Stimulated activated CD4-positive, alpha-beta T cell treated with anti-CD3 and anti-CD28 coated beads, Interleukin-15, amount 100 ng/mL, for 48 hours (primary cell): ENCODE data around the gene PPM1A.

ENCODE experiments used
- DNase-seq, 2 donors: peaks; one replicate each; pipeline ENCODE4 v3.0.0-alpha.2; 2020; ENCODE audit warnings: low read depth in 2 of 2

The PPM1A gene

DNA sequence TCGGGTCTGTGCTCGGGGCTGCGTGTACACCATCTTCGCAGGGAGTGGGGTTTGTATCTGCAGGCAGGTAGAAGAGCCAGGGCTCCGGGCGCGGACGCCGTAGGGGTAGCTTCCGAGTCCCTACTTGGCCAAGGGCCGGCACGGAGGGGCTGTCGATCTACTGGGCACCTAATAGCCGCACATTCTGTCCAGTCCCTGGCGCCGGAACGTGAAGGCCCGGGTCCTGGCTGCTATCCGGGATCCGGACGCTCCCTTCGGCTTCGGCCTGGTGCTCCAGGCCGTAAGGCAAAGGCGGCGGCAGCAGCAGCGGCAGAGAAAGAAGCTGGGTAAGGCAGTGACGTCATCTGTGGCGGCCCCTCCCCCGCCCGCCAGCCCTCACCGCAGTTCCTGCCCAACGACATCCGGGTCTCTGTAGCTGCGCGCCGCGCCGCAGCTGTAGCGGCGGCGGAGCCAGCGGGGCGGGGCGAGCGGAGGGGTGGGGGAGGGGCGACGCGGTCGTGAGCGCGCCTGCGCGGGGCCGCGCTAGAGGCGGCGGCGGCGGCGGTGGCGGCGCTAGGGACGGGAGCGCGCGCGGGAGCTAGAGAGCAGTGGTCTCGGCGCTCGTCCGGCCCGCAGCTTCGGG is at the start of gene PPM1A:
TSS of gene PPM1A (plus strand) at position 525 of the 622 bp plus-strand sequence. CDS start 33,483 bp downstream, outside the sequence.
- peak; percentile 90 to 92 for DNase-seq

DNA sequence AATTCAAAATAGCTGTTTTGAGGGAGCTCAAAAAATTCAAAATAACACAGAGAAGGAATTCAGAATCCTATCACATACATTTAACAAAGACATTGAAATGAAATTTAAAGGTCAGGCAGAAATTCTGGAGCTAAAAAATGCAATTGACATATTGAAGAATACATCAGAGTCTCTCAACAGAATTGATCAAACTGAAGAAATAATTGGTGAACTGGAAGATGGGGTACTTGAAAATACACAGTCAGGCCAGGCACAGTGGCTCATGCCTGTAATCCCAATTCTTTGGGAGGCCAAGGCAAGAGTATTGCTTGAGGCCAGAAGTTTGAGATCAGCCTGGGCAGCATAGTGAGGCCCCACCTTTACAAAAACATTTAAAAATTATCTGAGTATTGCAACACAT is 49.7 kb upstream of the PPM1A start:
- DNase-seq, result no peak

DNA sequence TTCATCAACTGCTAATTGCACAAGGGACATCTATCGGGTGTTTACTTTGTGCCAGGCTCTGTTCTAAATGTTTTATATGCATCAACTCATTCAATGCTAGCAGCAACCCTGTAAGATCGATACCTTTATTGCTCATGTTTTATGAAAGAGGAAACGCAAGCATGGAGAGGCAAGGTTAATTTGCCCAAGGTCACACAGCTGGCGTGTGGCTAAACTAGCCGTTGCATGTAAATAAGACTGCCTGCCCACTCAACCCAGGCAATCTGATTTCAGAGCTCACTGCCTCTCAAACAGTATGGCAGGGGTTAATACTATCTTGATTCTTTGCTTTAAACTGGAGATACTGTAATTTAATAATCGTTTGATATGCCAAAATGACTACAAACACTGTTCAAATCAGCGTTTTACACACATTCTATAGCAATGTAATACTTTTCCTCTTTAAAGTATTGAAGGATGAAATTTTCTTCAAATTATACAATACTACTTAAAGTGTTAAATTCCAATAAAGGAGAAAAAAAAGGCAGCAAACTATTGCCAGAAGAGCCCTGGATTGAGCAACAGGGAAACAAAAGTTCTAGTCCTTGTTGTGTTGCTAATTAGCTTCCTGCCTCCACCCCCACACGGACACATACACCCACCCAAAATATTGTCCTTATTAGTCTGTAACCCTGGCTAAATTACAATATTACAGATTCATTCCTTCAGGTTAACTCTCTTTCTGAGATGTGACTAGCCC is 44.7 kb upstream of the PPM1A start:
- no peak for DNase-seq

DNA sequence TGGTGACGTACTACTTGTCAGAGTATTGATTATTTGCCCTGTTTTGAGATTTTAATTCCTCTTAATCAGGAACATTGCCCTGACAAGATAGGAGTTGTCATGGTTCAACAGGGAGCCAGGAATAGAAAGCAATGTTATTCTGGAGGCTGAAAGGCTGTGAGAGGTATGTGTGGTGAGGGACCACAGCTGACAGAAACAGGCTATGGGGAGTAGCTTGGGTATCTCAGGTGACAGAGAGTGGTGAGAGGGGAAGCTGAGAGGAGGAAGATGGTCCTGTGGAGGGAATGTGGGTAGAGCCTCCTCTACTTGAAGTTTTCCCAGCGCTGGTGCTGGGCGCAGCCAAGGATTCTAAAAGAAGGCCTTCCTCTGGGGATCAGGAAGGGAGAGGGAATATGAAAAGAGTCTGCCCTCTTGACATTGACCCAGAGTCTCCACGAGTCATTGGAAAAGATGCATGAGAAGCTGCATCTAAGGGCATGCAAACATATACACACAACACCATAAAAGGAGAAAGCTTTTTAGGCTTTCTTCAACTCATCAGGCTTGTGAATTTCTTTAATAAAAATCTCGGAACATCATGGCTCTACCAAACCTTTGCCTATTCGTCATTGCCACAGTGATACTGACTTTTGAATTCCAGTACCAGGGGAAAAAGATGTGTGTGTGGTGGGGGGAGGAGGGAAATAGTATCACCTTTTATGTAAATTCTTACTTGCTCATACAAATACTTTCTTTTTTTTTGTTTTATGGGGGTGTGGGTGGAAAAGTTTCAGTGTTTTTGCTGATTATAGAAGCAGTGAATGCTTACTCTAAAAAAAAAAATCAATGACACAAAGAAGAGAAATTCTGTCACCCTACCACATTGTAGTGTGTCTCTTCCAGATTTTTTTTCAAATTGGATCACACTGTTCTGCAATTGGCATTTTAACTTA is 43.9 kb upstream of the PPM1A start:
- no peak for DNase-seq

DNA sequence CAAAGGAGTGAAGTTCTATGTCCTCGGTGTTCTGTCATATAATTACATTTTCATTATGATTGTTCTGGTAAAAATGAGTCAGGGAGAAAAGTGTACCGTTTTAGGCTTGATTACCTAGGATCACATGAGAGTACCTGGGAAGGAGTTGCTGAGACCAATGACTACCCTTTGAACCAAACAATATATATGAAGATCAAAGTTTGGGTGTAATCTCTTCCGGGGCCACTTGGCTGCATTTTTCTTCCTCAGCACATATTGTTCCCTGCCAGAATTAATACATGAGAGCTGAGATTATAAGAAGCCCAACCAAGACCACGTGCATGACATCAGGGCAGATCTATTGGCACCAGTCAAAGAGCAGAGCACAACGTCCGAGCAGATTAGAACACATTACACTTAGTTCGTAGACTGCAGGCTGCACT is 42.8 kb upstream of the PPM1A start:
- no peak for DNase-seq

DNA sequence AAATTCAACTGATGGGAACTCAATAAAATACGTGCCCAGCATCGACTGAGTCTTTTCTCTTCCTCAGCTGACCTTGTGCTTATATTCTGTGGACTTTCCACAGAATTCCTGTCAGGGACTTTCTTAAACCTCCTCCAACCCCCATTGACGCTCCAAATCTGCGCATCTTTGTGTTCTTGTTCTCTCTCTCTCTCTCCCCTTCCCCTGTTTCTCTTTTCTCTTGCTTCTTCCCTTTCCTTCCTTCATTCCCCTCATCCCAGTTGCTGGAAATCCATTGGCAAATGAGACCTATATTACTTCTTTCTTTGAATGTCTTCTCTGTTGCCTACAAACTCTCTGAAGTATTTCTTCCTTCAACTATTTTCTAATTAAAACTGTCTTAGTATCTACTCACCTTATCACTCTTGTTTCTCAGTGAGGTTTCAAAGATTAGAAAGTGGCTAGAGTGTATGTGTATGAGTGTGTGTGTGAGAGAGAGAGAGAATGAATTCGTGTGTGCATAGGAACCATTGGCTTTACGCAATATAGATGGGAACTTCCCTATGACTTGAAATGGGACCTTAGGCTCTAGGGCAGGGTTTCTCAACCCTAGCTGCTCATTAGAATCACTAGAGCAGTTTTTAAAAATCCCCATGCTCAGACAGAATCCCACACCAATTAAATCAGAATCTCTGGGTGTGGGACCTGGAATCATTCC is 42.0 kb upstream of the PPM1A start:
- DNase-seq, result no peak

DNA sequence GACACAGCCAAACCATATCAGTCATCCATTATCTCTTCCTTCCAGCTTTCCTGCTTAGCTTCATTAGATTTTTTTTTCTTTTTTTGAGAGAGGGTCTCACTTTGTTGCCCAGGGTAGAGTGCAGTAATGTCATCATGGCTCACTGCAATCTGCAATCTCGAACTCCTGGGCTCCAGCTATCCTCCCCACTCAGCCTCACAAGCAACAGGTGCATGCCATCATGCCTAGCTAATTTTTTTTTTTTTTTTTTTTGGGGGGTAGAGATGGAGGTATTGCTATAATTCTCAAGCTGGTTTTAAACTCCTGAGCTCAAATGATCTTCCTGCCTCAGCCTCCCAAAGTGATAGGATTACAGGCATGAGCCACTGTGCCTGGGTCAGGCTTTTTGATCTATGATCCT is 38.3 kb upstream of the PPM1A start:
- no peak for DNase-seq

DNA sequence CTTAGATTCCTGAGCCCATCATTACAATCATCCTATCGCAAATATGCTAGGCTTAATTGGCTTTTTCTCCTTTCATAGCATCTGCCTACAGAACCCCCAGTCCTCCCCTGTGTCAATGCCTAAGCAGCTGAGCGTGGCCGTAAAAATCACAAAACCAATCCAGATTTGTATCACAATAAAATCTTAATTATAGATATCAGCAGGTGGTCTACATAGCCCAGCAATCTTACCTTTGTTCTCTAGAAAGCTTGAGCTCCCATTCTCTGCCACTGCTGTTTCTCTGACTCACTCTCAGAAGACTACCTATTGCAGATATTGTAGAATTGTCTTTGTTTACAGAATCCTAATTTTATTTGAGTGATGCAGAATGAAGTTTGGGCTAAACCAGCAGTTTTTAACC is 37.9 kb upstream of the PPM1A start:
- no peak for DNase-seq

DNA sequence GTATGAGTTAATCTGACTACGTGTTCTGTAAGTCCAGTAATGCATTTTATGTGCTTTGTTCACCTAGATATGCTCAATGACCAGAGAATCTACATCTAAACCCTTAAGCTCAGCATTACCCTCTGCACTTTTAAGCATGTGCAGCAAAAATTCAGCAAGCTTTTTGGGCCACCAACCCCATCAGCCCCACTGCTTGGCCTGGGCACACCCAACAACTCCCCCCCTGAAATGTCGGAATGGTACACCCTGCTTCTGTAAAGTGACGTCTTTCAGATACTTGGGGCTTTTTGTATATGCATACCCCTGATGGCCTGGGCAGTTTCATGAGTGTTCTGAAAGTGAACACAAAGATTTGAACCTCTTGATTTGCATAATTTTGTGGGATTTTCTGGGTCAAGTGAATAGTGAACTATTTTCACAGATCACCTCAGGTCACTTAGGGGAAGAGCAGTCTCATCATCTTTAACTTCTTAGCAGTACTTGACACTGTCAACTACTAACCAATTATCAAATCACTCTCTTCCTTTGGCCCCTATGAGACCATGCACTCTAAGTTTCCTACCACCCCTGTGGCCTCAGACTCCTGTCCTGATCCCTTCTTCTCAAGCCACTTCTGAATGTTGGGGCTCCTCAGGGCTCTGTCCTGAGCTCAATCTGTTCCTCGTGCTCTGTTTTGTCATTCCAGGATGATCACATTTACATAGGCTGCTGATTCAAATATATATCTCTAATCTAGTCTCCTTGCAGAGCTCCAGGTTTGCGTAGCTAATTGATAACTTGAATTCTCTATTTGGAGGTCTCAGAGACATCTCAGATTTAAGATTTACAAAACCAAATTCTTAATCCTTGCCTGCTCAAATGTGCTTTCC is 36.3 kb upstream of the PPM1A start:
- no peak for DNase-seq

DNA sequence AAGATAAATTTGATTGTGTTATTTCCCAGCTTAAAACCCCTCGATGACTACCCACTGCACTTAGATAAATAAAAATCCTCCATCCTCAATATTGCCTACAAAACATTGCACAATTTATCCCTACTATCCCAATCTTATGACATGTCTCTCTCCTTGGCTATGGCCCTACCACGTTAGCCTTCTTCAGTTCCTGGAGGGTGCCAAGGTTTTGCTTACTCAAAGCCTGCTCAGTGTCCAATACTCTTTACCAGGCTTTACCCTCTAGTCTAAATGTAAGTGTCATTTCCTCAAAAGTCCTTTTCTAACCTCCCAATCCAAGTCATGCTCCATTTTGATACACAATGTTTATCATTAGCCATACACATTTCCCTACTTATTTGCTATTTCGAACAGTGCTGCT is 35.0 kb upstream of the PPM1A start:
- DNase-seq, result no peak

DNA sequence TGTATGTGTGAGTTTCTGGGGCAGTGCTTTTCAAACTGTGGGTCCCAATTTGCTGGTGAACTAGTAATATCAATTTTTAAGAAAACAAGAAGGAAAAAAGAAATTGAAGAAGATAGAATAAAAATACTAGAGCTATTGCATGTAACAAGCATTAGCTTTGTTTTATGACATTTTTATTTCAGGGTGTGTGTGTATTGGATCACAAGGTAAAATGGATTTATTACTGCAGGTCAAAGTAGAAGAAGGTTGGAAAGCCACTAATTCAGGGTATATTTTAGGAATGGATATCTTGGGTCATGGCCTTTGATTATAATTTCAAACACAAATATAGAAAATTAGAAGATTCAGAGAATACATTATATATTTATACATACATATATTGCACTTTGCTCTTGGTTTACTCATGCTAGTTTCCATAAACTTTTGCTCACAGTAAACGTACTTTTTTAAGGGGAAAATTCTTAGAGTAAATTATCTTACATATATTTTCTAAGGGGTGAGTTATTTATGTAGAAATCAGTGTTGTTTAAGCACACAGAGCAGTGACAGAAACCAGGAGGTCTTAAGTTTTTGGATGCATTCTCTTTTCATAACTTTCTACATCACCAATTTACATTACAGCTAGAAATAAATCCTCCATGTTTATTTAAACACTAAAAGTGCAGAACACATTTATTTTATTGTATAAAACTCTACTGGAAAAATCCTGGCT is 34.5 kb upstream of the PPM1A start:
- no peak for DNase-seq

DNA sequence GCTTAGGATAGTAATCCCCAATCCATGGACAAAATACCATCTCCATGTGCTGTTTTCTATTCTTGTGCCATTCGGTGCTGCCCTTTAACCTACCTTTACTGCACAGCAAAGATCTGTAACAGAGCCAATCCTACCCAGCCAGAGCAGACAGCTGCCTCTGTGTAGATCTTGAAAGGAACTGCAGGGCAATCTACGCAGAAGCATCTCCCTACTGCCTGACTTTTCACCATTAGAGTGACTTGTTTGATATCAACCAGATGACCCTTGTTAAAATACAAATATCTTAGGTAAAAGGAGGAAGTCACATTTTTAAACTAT is 33.9 kb upstream of the PPM1A start:
- no peak for DNase-seq

DNA sequence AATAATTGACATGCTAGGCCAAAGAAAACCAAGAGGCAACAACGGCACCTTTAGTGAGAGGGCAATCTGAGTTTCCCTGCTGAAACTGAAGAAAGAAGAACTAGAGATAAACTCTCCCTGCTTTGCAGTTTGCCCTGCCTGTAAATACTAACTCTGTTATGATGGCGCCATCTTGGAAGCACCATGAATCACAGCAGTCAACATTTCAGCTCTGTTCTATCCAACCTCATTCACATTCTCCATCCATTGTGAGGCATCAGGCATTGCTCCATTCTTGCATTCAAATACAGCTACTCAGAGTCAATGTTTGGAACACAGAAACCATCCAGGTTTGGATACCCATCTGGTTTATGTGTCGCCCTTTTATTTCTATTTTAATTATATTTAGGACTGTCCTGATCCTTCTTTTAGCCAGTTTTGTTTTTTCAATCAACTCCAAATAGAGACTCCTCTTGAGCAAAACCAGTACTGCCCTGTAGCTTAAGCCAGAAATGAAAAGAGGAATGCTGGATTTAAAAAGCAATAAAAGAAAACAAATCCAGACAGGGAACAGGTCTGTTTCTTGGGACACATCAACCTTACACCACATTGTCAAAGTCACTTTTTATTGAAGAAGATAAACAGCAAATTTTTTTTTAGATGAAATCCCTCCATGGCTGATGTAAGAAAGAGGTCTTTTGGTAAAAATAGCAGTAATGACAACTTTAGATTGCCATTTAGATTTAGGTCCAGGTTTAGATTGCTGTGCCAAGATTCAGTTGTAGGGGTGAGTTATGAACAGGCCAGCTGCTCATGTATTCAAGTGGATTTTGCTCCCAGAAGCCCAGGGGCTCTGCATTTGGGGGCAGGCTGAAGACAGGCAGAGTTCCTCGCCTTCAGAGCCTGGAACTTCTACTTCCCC is 33.3 kb upstream of the PPM1A start:
- DNase-seq, result no peak

DNA sequence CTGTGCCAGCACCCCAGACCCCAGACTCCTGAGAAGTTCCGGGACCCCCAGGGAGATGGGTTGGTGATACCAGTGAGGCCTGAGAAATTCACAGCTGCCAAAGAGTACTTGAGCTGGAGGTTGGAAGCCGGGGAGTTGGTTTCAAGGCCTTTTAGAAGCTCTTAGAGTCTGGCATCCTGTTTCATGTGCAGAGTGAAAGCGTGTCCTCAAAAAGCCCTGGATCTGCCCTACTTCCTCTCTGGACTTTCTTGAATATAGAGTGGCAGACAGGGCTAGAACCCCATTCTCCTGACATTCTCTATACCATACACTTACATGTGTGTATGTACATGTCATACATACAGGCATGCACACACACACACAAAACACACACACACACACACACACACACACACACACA is 31.3 kb upstream of the PPM1A start:
- no peak for DNase-seq

DNA sequence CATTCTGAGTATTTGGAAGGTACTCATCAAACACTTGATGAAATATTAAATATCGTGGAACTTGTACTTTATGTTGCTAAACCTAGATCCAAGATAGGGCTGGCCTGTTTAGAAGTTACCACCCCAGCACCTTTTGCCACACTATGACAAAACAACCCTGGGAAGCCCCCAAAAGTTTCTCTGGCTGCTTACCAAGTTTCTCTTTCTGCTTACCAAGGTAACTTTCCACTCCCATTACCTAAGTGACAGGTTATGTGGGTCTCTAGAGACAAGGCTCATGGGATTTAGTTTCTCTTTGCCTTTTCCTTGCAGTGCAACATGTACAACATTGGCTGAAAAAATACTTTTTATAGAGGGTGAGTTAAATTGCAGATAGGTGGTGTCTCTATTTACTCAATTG is 28.9 kb upstream of the PPM1A start:
- no peak for DNase-seq

DNA sequence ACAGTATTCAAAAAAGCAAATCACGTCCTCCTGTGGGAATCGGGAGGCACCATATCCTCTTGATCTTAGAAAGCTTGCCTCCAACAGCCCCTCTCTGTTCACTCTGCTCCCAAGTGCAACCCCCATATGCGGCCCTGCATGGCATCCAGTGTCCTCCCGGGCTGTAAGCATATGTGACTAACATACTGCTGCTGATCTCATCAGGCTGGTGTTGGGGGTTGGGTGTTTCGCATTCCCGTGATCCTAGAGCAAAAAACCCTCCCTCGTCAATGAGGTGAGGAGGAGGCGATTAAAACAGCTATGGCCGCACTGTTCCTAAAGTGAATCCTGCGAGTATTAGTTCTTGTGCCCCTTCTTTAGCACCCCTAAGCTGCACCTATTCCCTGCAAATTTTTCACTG is 28.1 kb upstream of the PPM1A start:
- DNase-seq, result no peak

DNA sequence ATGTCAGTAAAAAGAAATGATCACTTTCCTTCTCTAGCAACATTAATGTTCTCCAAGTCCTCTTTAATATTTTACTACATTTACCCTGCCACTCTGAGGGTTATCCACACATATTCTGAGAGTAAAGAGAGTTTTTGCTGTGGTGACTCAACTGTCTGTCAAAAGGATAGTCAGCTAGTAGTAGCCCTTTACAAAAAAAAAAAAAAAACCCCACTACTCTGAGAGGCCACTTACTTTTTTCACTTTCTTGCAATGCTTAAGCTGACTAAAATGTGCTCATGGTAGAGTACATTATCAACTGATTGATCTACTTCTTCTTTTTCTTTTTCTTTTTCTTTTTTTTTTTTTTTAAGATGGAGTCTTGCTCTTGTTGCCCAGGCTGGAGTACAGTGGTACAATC is 27.6 kb upstream of the PPM1A start:
- DNase-seq, result no peak

DNA sequence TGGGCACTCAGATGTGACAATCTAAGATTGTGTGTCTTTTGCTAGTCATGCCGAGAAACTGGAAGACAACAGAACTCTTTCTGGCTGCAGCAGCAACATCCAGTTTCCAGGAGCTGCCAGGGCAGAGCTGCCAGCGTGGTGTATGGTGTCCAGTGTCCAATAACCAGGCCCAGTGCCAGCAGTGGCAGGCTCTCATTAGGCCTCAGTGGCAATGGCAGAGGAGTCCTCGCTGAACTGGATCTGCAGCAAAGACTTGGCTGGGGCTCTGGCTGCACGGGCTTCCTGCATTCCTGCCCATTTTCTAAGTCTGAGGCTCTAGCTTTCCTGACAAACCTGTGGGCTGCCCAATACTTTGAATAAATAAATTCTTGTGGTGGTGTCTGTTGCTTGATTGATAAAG is 26.2 kb upstream of the PPM1A start:
- DNase-seq, result no peak

DNA sequence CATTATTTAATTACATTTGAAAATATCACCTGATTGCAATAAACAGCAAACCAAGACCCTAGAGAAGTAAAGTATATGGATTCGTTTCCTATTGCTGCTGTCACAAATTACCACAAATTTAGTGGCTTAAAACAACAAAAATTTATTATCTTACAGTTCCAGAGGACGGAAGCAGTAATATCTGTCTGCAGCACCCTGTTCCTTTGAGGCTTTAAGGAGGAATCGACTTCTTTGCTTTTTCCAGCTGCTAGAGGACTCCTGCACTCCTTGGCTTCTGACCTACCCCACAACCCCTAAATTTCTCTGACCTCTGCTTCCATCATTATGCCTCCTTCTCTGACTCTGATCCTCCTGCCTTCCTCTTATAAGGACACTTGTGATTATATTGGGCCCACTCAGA is 23.8 kb upstream of the PPM1A start:
- no peak for DNase-seq

DNA sequence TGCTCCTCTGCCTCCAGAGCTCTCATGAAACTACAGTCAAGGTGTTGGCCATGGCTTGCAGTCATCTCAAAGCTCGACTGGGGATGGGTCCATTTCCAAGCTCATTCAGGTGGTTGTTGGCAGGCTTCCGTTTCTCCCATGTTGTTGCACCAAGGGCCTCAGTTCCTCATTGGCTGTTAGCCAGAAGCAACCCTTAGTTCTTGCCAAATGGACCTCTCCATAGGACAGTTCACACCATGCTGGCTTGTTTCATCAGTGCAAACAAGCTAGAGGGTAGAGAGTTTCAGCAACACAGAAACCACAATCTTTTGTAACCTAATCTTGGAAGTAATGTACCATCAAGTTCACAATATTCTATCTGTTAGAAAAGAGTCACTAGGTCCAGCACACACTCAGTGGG is 22.7 kb upstream of the PPM1A start:
- DNase-seq, result no peak
